Inferior parietal cortex (tissue), 1 donor: Measurements from ENCODE around the gene LDLRAD3.

ENCODE experiments used
- DNase-seq: peaks from one replicate; pipeline ENCODE4 v3.0.0-alpha.2; 2016; ENCODE audit errors: extremely low spot score

Gene LDLRAD3

DNA sequence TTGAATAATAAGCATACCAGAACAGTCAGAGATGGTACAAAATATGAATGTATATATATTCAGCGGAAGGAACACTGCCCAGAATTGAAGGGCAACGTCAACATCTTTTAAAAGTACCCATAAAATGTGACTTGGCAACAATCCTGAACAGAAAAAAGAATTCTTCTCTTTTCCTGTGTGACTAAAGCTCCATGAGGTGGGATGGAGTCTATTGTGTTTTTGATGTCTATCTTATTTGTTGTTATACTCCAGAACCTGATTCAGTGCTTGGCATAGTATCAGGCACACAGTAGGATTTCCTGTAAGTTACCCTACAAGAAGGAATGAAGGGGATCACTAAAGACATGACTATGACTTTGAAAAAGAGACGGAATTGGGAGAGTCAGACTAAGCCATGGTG is 10.3 kb downstream of the LDLRAD3 start:
- DNase-seq: no peak

DNA sequence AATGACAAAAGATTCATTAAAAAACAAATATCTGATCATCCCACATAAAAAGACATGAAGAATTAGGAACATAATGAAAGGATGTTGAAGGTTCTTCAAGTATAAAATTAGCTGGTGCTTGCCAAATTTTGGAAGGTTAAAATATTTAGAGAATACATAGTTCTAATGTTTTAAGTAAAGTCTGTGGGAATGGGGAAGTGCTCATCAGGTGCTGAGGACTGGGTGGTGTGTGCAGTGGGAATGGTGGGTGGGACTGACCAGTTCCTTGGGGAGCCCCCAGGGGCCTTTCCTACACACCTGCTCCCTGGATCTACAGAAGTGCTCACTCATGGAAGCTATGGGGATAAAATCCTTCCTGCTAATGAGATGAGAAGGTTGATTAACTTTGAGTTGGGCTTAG is 11.8 kb downstream of the LDLRAD3 start:
- no peak for DNase-seq

DNA sequence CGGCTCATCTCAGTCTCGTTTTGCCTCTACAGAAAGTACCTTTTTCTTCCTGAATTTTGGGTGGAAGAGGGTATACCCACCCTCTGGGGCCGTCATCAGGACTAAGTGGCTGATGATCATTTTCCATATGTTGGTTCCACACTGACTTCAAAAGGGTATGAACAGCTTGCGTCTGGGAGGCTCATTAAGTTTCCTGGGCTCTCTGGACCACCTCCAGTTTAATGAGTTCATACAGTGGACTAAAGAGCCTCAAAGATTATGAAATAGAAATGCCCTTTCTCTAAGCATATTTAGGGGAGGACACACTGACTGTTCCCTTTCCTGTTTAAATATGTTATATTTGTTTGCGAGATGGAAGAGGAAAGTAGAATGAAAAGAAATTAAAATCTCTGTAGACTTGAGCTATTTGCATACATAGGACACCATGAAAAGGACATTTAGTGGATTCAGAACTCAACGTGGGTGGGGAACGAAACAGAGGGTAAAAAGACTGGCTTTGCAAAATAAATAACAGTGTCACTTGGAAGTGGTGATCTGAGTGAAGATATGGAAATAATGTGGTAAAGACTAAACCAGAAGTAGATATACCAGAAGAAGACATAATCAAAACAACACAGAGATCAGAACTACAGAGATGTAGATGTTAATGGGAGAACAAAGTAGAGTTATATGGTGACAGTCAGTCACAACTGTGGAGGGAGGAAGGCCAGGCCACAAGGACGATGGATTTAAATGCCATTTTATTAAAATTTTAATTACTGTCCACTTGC is 18.7 kb downstream of the LDLRAD3 start:
- DNase-seq: no peak

DNA sequence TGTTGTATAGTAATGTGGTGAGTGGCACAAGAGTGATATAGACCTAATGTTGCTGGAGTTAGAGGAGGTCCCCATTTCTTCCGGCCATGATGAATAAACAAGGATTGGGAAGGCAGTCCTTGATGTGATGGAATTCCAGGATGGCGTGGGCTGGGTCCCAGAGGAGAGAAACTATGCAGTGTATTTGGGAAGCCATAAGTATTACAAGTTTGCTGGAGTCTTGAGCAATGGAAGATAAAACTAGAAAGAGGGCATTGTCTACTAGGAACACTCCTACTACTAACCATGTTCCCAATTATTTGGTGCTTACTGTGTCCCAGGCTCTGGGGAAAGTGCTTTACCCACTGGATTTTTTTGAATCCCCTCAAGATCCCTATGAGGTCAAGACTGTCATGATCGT is 20.0 kb downstream of the LDLRAD3 start:
- no peak for DNase-seq

DNA sequence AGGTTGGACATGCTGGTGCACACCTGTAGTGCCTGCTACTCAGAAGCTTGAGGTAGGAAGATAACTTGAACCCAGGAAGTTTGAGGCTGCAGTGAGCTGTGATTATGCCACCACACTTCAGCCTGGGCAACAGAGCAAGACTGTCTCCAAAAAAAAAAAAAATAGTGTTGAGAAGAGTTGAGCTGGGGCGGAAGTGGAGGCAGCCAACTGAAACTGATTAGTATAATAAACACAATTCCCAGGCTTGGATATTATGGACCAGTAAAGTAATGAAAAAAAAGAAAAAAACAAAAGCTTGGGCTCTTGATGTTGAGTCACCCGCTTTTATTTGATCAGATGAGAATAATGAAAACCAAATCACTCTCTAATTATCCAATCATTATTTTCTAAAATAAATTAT is 21.0 kb downstream of the LDLRAD3 start:
- DNase-seq: no peak

DNA sequence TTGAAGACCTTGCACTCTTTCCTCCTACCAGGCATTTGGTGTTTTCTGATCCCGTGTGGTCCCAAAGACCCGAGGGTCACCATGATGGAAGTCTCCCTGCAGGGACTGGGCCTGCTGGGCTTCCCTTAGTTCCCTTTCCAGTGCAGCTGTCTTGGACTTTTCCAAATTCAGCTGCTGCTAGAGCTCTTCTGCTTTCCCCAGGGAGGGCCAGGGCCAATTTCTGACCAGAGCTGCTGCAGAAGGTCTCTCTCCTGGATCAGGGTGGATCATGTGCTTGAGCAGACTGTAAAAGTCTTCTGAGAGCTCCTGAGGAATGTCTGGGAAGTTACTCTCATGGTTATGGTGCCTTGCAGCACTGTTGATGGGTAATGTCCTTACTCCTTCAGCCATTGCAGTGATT is 23.2 kb downstream of the LDLRAD3 start:
- no peak for DNase-seq

DNA sequence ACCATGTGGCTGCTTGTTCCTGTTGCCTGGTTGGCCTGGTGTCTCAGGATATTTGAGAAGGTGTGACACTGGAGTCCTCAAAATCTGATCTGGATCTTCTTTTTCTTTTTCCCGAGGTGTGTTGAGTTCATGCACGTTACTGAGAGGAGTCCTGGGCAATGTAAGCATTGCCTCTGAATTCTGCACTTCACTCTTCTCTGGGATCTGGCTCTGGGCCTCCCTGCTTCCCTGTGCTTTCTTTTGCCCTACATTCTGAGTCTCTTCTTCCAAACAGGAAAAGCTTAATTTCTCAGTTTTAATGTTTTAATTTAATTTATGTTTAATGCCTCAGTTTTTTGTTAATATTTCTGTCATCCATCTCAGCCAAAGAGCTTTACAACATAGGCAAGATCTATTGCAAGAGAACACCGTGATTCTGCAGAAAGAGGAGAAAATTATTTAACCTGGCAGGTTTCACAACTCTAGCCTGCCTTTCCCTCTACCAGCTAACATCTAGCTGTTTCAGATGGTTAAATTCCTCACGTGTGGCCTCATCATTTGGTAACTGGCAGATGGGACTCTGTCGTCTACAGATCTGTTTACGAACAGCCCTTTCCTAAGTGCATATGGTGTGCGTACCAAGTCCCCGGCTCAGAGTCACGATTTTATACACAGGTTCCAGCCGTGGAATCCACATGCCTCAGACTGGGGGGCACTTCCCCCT is 24.7 kb downstream of the LDLRAD3 start:
- no peak for DNase-seq

DNA sequence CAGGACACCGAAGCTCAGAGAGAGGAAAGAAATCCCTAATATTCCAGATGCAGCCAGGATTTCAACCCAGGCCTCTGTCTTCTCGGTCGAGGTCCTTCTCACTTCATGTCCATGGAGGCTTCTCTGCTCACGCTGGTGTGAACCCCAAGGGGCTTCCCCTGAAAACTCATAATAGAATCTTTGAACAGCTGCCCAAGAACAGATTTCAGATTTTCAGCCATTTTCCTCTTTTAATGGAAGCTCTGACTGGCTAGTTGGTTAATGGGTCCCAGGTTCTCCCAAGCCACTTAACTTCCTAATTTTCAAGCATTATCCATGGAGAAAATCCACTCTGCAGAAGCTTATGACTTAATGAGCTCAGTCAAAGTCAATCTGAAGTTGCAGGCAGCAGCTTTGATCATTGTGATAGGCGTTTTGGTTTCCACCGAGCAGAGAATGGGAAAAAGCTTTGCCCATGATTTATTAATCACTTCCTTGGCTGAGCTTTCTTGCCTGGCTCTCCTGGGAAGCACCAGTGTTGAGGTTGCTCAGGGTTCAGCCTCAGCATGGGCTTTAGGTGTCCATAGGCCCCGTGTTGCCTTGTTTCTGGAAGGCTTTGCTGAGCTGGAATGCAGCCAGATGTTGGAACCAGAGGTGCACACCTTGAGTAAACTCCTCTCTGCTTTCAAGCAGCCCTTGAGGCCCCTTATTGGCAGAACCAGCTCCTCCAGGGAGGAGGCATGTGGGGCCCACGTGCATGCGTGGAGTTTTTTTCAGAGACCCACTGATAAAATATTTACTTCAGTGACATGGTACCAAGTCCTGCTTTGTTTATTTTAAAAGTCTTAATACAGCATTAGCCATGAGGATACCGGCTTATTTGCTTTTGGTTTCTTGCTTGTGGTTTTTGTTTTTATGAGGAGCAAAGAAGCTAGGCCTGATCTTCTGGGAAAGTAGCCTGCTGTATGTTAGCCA is 25.5 kb downstream of the LDLRAD3 start:
- no peak for DNase-seq

DNA sequence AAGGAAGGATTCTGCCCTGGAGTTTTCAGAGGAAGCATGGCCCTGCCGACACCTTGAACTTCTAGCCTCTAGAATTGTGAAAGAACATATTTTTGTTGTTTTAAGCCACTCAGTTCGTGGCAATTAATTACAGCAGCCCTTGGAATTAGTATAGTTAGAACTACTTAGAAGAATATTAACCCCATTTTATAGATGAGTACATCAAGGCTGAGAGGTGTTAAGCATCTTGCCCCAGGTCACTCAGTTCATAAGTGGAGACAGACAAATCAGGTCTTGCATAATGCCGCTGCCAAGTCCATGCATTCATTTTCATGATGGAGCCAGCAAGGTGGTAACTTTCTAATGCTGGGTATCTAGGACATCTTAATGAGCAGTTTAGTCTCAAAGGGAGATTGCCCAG is 26.6 kb downstream of the LDLRAD3 start:
- DNase-seq: no peak

DNA sequence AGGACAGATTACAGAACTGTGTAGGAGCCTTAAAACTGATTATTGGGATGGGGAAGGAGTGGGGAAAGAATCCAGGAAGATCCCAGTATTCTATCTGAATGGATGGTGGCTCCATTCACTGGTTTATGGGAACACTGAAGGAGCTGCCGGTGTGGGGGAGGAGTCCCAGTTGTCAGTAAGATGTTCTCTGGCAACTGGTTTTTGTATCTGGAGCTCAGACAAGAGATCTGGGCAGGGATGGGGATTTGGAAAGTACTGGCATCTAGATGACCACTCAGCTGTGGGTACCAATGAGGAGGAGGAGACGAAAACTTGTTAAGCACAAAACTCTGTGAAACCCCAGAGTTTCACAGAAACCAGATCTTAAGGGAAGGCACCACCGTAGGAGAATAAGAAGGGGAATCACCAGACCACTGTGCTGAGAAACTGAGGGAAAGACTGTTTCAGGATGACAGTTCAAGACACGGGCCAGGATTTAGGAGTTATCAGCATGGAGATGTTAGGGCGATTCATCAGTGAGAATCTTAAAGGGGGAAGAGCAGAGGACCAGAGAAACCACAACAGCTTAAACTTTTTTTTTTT is 28.1 kb downstream of the LDLRAD3 start:
- DNase-seq: no peak

DNA sequence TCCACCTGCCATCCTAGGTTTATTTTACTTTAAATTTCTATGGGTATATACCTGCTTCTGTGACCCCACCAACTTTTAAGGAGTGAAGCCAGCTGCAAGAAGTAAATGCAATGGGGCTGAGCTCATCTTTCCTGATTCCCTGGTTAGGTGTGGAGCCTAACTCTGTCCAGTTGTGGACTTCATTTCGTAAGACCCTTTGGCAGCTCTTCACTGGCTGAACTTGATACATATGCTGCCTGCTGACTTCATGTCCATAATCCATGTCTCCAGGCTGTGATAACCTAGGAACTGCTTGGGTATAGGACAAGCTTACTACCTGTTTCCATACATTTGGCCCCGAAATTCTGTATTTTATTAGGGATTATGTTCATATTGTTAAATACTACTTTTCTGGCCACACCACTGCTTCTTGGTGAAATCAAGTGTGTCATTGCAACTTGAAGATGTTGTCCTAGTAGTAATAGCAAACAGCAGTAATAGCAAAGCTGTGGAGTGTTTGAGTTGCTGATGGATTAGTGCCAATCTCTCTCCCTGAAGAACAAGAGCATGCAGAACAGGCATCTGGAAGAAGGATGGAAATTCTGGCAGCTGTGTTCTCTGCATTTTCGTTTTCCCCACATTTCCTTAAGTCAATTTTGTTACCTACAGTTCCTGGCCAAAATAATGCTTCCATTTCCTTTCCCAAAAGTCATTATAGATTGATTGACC is 31.2 kb downstream of the LDLRAD3 start:
- DNase-seq: no peak

DNA sequence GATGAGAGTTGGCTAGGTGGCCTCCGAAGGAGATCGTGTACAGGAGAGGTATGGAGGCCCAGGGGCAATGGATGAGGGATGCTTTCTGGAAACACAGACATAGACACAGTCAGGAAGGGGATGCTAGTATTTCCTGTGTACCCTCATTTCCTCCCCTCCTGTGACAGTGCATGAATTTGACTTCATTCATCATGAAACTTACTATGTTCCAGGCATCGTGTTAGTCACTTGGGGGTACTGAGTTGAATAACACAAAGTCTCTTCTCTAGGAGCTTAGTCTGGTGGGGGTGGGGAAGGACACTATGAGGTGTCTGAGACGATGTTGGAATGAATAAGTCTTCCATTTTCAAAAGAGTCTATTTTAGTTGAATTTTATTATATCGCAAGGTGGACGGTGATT is 32.6 kb downstream of the LDLRAD3 start:
- DNase-seq: no peak

DNA sequence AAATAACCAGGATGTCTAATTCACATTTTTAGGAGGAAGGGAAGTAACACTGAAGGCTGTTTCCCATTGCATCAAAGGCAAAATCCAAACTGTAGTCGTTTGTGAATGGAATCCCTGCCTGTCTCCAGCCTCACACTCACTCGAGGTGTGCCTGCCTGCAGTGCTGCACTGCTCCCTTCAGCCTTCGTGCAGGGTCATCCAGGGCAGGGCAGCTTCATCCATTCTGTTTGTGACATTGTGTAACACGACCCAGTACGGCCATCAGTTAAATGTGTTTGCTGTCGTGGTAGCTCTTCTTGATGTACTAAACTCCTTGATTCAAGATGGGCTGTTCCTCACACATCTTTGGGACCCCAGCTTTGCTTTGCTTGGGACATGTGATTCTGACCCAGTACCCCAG is 34.3 kb downstream of the LDLRAD3 start:
- DNase-seq: no peak

DNA sequence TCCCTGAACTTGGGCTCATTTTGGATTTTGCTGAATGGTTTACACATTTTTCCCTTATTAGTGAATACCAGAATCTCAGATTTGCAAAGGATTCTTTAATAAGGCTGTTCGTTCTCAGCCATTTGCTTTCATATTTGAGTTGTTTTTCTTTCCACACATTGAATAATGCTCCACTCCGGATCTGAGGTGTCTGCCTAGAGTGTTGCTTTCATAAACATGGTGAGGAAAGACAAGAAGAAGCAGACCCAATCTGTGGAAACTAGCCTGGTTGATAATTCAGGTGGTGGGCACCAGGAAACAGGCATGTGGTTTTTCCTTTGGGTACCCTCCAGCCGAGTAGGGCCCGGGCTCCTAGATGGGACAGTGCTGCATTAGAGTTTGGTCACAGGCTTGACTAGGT is 35.0 kb downstream of the LDLRAD3 start:
- no peak for DNase-seq

DNA sequence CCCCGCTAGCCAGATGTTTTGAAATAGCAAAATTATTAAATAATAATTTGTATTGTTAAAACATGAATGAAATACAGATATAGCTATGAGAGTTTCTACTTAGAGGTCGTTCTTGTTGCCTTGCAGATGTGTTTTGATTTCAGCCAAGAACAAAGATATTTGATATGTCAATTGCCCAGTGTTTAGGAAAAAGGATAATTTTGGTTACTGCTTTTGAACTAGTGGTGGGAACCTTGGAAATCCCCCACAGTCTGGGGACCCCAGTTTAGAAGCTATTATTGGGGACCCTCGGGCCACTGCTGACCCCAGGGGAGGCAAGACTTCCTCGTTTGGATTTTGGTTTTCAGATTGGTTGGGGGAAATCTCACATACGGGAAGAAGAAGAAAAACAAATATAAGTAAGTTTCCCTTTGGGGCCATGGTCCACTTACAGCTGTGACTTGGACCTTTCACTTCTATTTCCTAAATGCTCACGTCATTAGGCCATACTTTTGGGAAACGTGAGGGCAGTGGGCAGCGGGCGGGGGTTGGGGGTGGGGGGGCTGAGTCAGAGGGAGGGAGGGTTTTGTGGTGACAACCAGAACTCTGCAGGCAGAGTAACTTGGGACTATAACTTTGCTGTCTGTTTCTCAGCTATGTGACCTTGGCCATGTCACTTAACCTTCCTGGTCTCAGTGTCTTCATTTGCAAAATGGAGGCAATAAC is 37.0 kb downstream of the LDLRAD3 start:
- DNase-seq: no peak

DNA sequence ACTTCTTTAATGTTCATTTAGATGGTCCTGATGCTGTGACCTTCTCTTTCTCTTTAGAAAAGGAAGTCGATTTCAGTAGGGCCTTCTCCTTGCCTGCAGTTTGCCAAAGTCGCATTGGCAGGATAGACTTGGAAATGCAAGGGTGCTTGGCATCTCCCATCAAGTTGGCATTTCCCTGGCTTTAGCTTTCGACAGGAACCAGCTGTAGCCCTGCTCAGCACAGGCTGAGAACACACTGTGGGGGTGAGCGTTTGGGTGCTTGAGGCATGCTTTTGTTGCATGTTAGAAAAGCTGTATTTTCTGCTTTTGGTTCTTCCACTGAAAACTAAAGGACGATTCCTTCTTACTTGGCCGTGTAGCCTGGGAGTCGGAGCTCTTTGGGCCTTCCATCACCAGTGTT is 37.7 kb downstream of the LDLRAD3 start:
- peak; percentile 46 for DNase-seq

DNA sequence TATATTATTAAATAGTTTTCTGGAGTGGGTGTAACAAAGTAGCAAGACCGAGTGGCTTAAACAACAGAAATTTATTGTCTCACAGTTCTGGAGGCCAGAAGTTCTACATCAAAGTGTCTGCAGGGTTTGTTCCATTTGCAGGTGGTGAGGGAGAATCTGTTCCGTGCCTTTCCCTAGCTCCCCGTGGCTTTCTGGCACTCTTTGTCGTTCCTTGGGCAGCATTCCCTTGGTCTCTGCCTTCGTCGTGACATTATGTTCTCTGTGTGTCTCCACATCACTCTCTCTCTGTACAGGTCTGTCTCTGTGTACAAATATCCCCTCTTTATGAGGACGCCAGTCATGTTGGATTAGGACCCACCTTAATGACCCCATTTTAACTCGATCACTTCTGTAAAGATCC is 38.2 kb downstream of the LDLRAD3 start:
- DNase-seq: no peak

DNA sequence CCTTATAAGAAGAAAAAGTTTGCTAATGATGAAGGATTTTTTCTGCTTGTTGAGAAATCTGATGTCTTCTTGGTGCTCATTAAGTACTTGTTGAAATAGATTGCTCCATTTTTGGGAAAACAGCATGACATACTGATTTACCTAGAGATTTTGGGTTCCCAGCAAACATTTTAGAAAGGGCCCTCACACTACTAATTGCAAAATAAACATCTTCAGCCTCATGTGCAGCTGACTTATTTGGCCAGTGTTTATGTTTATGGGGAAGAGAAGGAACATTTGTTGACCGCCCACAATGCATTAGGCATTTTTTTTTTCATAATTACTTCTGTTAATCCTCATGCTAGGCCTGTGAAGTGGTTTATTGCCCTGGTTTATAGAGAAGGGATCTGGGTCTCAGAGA is 40.1 kb downstream of the LDLRAD3 start:
- DNase-seq: no peak

DNA sequence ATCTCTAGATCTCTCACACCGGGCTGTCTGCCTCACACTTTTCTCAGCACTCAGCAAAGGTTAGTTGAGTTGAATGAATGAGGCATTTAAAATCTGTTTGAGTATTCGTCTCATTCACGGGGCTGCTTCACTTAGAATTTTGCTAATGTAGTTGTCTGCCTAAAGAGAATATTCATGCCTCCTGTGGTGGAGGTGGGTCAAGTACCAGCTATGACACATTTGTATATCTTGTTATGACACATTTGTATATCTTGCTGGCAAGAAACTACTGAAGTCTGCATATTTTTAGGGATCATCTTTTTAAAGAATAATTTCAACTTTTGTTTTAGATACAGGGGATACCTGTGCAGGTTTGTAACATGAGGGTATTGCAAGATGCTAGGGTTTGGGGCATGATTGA is 43.1 kb downstream of the LDLRAD3 start:
- DNase-seq: no peak

DNA sequence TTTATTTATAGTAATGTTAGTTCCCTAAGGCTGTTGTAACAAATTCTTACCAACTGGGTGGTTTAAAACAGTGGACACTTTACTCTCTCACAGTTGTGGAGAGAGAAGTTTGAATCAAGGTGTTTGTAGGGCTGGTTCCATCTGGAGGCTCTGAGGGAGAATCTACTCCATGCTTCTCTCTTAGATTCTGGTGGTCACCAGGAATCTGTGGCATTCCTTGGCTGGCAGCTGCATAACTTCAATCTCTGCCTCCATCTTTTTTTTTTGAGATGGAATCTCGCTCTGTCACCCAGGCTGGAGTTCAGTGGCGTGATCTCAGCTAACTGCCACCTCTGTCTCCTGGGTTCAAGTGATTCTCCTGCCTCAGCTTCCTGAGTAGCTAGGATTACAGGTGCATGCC is 46.3 kb downstream of the LDLRAD3 start:
- DNase-seq: no peak

DNA sequence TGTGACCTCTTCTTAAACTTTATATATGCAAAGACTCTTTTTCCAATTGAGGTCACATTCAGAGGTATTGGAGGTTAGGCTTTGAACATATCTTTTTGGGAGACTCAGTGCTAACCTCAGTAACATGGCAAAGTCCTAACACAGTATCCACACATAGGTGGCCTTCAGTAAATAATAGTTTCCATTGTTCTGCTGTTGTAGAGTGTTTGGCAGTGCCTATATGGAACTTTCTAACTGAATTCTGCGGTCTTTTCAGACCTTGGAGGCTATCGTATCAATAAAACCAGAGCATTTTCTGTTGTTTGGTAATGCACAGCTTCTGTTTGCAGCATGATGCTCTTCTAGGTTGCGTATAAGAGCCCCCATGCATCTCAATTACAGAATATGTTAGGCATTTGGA is 47.0 kb downstream of the LDLRAD3 start:
- DNase-seq: no peak
